CD14-positive monocyte (primary cell): ENCODE measurements around the gene RIMS1. TPM values are rescaled to one million over a fixed set of nuclear protein-coding genes. Genes with fewer than 3 reads are reported as not detected.

ENCODE experiments used
- DNase-seq, 3 donors: peaks; one replicate each; pipeline ENCODE4 v3.0.0-alpha.2; 2011 to 2022
- H2AFZ ChIP-seq: 2 replicates; pipeline ENCODE4 v1.6.0; 2012; ENCODE audit warnings: mild to moderate bottlenecking, low read depth, low read length, inconsistent platforms; ENCODE audit not compliant: insufficient read depth, poor library complexity, severe bottlenecking
- H3K27ac ChIP-seq, 2 donors: 1 replicate in 1 of 2; 2 replicates in 1 of 2; pipeline ENCODE4 v1.5.1; 2012 to 2013; ENCODE audit warnings: low read length in 2 of 2, control low read depth in 1 of 2, inconsistent platforms in 1 of 2, low read depth in 1 of 2, mild to moderate bottlenecking in 1 of 2
- H3K27me3 ChIP-seq, 2 donors: one replicate each; pipeline versions ENCODE4 v1.6.0 to v1.6.1; 2011 to 2013; ENCODE audit warnings: low read length in 2 of 2; ENCODE audit not compliant: control insufficient read depth in 2 of 2, insufficient read depth in 2 of 2
- H3K36me3 ChIP-seq, 2 donors: replicated peaks in 1 of 2; 1 replicate in 1 of 2; 2 replicates in 1 of 2; pipeline versions ENCODE4 v1.5.1 to v1.6.1; 2012 to 2013; ENCODE audit warnings: low read length in 2 of 2, control low read depth in 1 of 2, inconsistent platforms in 1 of 2, mild to moderate bottlenecking in 1 of 2; ENCODE audit not compliant: insufficient read depth in 2 of 2, control insufficient read depth in 1 of 2
- H3K4me1 ChIP-seq, 2 donors: 1 replicate in 1 of 2; 2 replicates in 1 of 2; pipeline versions ENCODE4 v1.5.1 to v1.6.1; 2012 to 2013; ENCODE audit warnings: low read length in 2 of 2, control low read depth in 1 of 2, inconsistent platforms in 1 of 2, mild to moderate bottlenecking in 1 of 2, moderate library complexity in 1 of 2; ENCODE audit not compliant: insufficient read depth in 2 of 2, control insufficient read depth in 1 of 2
- H3K4me2 ChIP-seq: replicated peaks from 2 replicates; pipeline ENCODE3; 2012; ENCODE audit warnings: low read length, moderate library complexity, mild to moderate bottlenecking; ENCODE audit not compliant: poor library complexity, severe bottlenecking; ENCODE audit errors: extremely low read depth
- H3K4me3 ChIP-seq, 3 experiments: fragments of 200-600 bp in 1 of 3; sonication (generic) in 1 of 3; replicated peaks in 1 of 3; 1 replicate in 2 of 3; 2 replicates in 1 of 3; pipeline ENCODE4 v1.5.1; 2011 to 2013; ENCODE audit warnings: low read length in 3 of 3, mild to moderate bottlenecking in 3 of 3, control low read depth in 2 of 3, low read depth in 2 of 3, inconsistent platforms in 1 of 3, moderate library complexity in 1 of 3
- H3K79me2 ChIP-seq: 2 replicates; pipeline ENCODE4 v1.6.0; 2012; ENCODE audit warnings: mild to moderate bottlenecking, control low read depth, inconsistent platforms, low read length, moderate library complexity; ENCODE audit not compliant: insufficient read depth
- H3K9ac ChIP-seq: 2 replicates; pipeline ENCODE4 v1.6.0; 2017; ENCODE audit warnings: low read length, mild to moderate bottlenecking; ENCODE audit not compliant: insufficient read depth, poor library complexity, severe bottlenecking
- H3K9me3 ChIP-seq, 2 donors: replicated peaks in 1 of 2; 1 replicate in 1 of 2; 2 replicates in 1 of 2; pipeline versions ENCODE4 v1.5.1 to v1.6.1; 2012 to 2013; ENCODE audit warnings: low read length in 2 of 2, control low read depth in 1 of 2; ENCODE audit not compliant: control insufficient read depth in 1 of 2, insufficient read depth in 1 of 2
- H4K20me1 ChIP-seq: 2 replicates; pipeline ENCODE4 v1.6.0; 2012; ENCODE audit warnings: mild to moderate bottlenecking, low read length, control low read depth, moderate library complexity; ENCODE audit not compliant: insufficient read depth
- H3K27ac Mint-ChIP-seq, 7 donors: one replicate each; pipeline ENCODE4 v1.8.0; 2020; ENCODE audit warnings: mild to moderate bottlenecking in 7 of 7, mixed read lengths in 7 of 7, moderate library complexity in 6 of 7, inconsistent platforms in 2 of 7
- H3K27me3 Mint-ChIP-seq, 3 donors: one replicate each; pipeline ENCODE4 v1.8.0; 2021 to 2022; ENCODE audit warnings: low read depth in 3 of 3, mild to moderate bottlenecking in 3 of 3, mixed read lengths in 3 of 3, moderate library complexity in 3 of 3, inconsistent platforms in 1 of 3
- H3K36me3 Mint-ChIP-seq, 2 donors: one replicate each; pipeline ENCODE4 v1.8.0; 2020; ENCODE audit warnings: mixed read lengths in 2 of 2, inconsistent platforms in 1 of 2, mild to moderate bottlenecking in 1 of 2
- H3K4me1 Mint-ChIP-seq: one replicate; pipeline ENCODE4 v1.8.0; 2020; ENCODE audit warnings: mild to moderate bottlenecking, mixed read lengths
- H3K4me3 Mint-ChIP-seq, 2 donors: one replicate each; pipeline ENCODE4 v1.8.0; 2020; ENCODE audit warnings: mild to moderate bottlenecking in 2 of 2, mixed read lengths in 2 of 2, moderate library complexity in 1 of 2
- H3K9me3 Mint-ChIP-seq, 7 donors: one replicate each; pipeline ENCODE4 v1.8.0; 2020 to 2022; ENCODE audit warnings: mixed read lengths in 7 of 7, mild to moderate bottlenecking in 6 of 7, moderate library complexity in 6 of 7, inconsistent platforms in 2 of 7
- CTCF ChIP-seq: fragments of 200-600 bp; IDR thresholded peaks from one replicate; pipeline ENCODE4 v1.8.0; 2022; ENCODE audit warnings: antibody characterized with exemption, mild to moderate bottlenecking
- WGBS: methylation state at CpG from one replicate; pipeline ENCODE4 v1.1.5; 2013; ENCODE audit warnings: missing lambda C conversion rate; ENCODE audit not compliant: insufficient coverage; 5-methylcytosine and 5-hydroxymethylcytosine counted together
- intact Hi-C, 2 donors: fragments of 100-400 bp; cut with micrococcal nuclease; formaldehyde crosslinking; loops; one replicate each; pipeline versions ENCODE4 v1.15.0 to v1.15.1; 2023
- polyA plus RNA-seq, 3 donors: library from polyadenylated mRNA; depleted of rRNA in 1 of 3; unstranded in 2 of 3; stranded (reverse) in 1 of 3; fragments of 300-500 nt in 2 of 3; fragments of >200 nt in 1 of 3; fragmentation: Illumina TruSeq in 2 of 3; gene quantifications; 1 replicate in 2 of 3; 2 replicates in 1 of 3; pipeline ENCODE4 v1.2.3, GENCODE V29; 2012 to 2021

Gene RIMS1
- polyA plus RNA-seq, 3 donors = not detected

- Histone ChIP-seq H2AFZ (no peak overlapping the region), H3K9ac (no peak overlapping the region), H4K20me1 (no peaks in the 10 kb centered on the region), H3K9me3 (no peaks in the 10 kb centered on the region), H3K27ac (no peak overlapping the region), H3K36me3 (no peaks in the 10 kb centered on the region), H3K27me3 (no peaks in the 10 kb centered on the region), H3K4me2 (no peak overlapping the region), H3K4me3 (no peak overlapping the region), H3K79me2 (no peaks in the 10 kb centered on the region), H3K4me1 (no peaks in the 10 kb centered on the region)
- DNase-seq = no peak
- H3K27me3 Mint-ChIP-seq = peaks cover 0 to 4% (median 3%) of the 10 kb centered on the region in 3 donors
- TF ChIP-seq CTCF = no peak
- intact Hi-C loops = loop anchor here in 1 of 2 donors (10.0 kb wide), 1 partner anchor 697 kb away; no protein-coding TSS in a partner anchor
- no peaks in the 10 kb centered on the region for H3K9me3 Mint-ChIP-seq
- no peaks in the 10 kb centered on the region for H3K4me1 Mint-ChIP-seq
- H3K27ac Mint-ChIP-seq = no peak overlapping the region
- H3K36me3 Mint-ChIP-seq = no peaks in the 10 kb centered on the region
- H3K4me3 Mint-ChIP-seq = no peak overlapping the region
Observed at GRCh38 chr6:72081871-72082270, 195.5 kb downstream of the RIMS1 start.

- Histone ChIP-seq H3K27ac (no peak overlapping the region), H3K4me1 (no peaks in the 10 kb centered on the region), H2AFZ (no peak overlapping the region), H3K9ac (no peak overlapping the region), H3K79me2 (no peaks in the 10 kb centered on the region), H3K4me3 (no peak overlapping the region), H3K36me3 (no peaks in the 10 kb centered on the region), H3K4me2 (no peak overlapping the region), H3K9me3 (no peaks in the 10 kb centered on the region), H4K20me1 (no peaks in the 10 kb centered on the region), H3K27me3 (no peaks in the 10 kb centered on the region)
- TF ChIP-seq CTCF = no peak
- Mint-ChIP-seq H3K36me3 (no peaks in the 10 kb centered on the region), H3K4me1 (no peaks in the 10 kb centered on the region), H3K27me3 (peaks cover 2 to 3% (median 2%) of the 10 kb centered on the region in 3 donors), H3K27ac (no peak overlapping the region), H3K9me3 (no peaks in the 10 kb centered on the region), H3K4me3 (no peak overlapping the region)
- no CpG with 5 or more reads among the region's 1 CpG for WGBS
- no peak for DNase-seq
- intact Hi-C loops = loop anchor here in 1 of 2 donors (10.0 kb wide), 1 partner anchor 699 kb away; no protein-coding TSS in a partner anchor
Observed at GRCh38 chr6:72083976-72084375, 197.6 kb downstream of the RIMS1 start.
